T-helper 2 cell treated with Interferon-gamma antibody and Interleukin-4, amounts not matched to agents 100 ng/mL and 5 ng/mL, for 36 hours (primary cell): ENCODE results near the gene RRP1. TPM values are rescaled to one million over a fixed set of nuclear protein-coding genes. Genes with fewer than 3 reads are reported as not detected.
"Not testable (repeated sequence)": the region's sequence is repeated elsewhere in the genome, so short reads cannot be mapped to it uniquely, and the experiment has no call there.

ENCODE experiments used
- intact Hi-C: fragments of 100-400 bp; cut with micrococcal nuclease; formaldehyde crosslinking; loops from one replicate; pipeline ENCODE4 v1.15.1; 2023
- total RNA-seq: library from RNA; stranded (reverse); gene quantifications from 2 replicates; pipeline ENCODE4 v1.2.3, GENCODE V29; 2022

The RRP1 gene
- total RNA-seq, 1 donor from 2014 or later, result 34.9 TPM

GRCh38 chr21:43832648-43833047 lies 43.3 kb downstream of the RRP1 start:
- intact Hi-C loops, result no loop called here

- intact Hi-C loops, result no loop called here
Observed at GRCh38 chr21:43834146-43834905, 44.9 kb downstream of the RRP1 start.

- intact Hi-C loops, result no loop called here
Observed at GRCh38 chr21:43835050-43835449, 45.7 kb downstream of the RRP1 start.

GRCh38 chr21:43835861-43836260 lies 46.5 kb downstream of the RRP1 start:
- intact Hi-C loops, result no loop called here

GRCh38 chr21:43836616-43837015 lies 47.2 kb downstream of the RRP1 start:
- intact Hi-C loops, result no loop called here

- intact Hi-C loops, result no loop called here
Observed at GRCh38 chr21:43840259-43840658, 50.9 kb downstream of the RRP1 start.

GRCh38 chr21:43842742-43843141 lies 53.4 kb downstream of the RRP1 start:
- intact Hi-C loops, result loop anchor here (1.0 kb wide), 1 partner anchor 13 kb away; no protein-coding TSS in a partner anchor

- intact Hi-C loops, result not testable (repeated sequence)
Observed at GRCh38 chr21:43844906-43845305, 55.5 kb downstream of the RRP1 start.

- intact Hi-C loops, result no loop called here
Observed at GRCh38 chr21:43845386-43845785, 56.0 kb downstream of the RRP1 start.

GRCh38 chr21:43846430-43846829 lies 57.1 kb downstream of the RRP1 start:
- intact Hi-C loops, result no loop called here

- intact Hi-C loops, result no loop called here
Observed at GRCh38 chr21:43847301-43847700, 57.9 kb downstream of the RRP1 start.

- intact Hi-C loops, result no loop called here
Observed at GRCh38 chr21:43848771-43849170, 59.4 kb downstream of the RRP1 start.

- intact Hi-C loops, result no loop called here
Observed at GRCh38 chr21:43849532-43850299, 60.3 kb downstream of the RRP1 start.

- intact Hi-C loops, result no loop called here
Observed at GRCh38 chr21:43850728-43851295, 61.4 kb downstream of the RRP1 start.

GRCh38 chr21:43851593-43851992 lies 62.2 kb downstream of the RRP1 start:
- intact Hi-C loops, result no loop called here

GRCh38 chr21:43853851-43854772 lies 64.7 kb downstream of the RRP1 start:
- intact Hi-C loops, result no loop called here

Other genes with a start within 250 kb of the RRP1 start
- 0.30 and 0.50 TPM in 2 replicates for gene HSF2BP, start 130.1 kb upstream of the RRP1 start, total RNA-seq
- gene RRP1B, start 130.0 kb upstream of the RRP1 start, total RNA-seq, result 52.6 and 55.0 TPM in 2 replicates
- 88.9 and 92.4 TPM in 2 replicates for gene PDXK, start 70.4 kb upstream of the RRP1 start, total RNA-seq
- gene CSTB, start 13.3 kb upstream of the RRP1 start, total RNA-seq, result 63.8 and 68.7 TPM in 2 replicates
- gene AGPAT3, start 75.6 kb downstream of the RRP1 start, total RNA-seq, result 126 and 127 TPM in 2 replicates
- 70.4 and 73.8 TPM in 2 replicates for gene TRAPPC10, start 222.7 kb downstream of the RRP1 start, total RNA-seq